Measurements from ENCODE around the gene WWOX. TPM values are rescaled to one million over a fixed set of nuclear protein-coding genes. Genes with fewer than 3 reads are reported as not detected.

Gene WWOX
- total and polyA plus RNA-seq, 7 donors = 7.1 to 46.8 (median 16.1) TPM

DNA sequence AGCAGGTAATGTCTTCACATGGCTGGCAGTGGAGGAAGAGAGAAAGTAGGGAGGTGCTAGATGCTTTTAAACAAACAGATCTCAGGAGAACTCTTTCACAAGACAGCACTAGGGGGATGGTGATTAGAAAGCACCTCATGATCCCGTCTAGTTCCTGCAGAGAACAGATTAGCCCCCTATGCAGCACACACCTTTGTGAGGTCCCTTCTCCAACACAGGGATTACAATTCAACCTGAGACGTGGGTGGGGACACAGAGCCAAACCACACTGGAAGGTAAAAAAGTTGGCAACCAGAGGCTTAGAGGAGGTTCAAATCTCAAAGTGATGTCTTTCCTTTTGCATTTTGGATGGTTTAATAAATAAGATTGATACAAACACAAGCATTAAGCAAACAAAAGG, 394.7 kb downstream of the WWOX start:
- intact Hi-C loops (cut with DNase I) = no loop called here
- Histone ChIP-seq H3K27me3 (no peaks in the 10 kb centered on the region), H3K36me3 (no peaks in the 10 kb centered on the region), H3K4me3 (no peak overlapping the region), H3K4me1 (peaks cover 0 to 5% (median 0%) of the 10 kb centered on the region in 4 donors), H3K27ac (no peak overlapping the region), H3K9me3 (no peaks in the 10 kb centered on the region)
- DNase-seq = no peak
- WGBS, 2 donors = 68 to 90% methylated on average over 2 of the region's 2 CpGs
- TF ChIP-seq POLR2A (IDR thresholded peaks at IDR 0.05) (no peak), EP300 (IDR thresholded peaks at IDR 0.05) (no peak), POLR2AphosphoS5 (IDR thresholded peaks at IDR 0.05) (no peak)
- TF ChIP-seq, protein P1, sequence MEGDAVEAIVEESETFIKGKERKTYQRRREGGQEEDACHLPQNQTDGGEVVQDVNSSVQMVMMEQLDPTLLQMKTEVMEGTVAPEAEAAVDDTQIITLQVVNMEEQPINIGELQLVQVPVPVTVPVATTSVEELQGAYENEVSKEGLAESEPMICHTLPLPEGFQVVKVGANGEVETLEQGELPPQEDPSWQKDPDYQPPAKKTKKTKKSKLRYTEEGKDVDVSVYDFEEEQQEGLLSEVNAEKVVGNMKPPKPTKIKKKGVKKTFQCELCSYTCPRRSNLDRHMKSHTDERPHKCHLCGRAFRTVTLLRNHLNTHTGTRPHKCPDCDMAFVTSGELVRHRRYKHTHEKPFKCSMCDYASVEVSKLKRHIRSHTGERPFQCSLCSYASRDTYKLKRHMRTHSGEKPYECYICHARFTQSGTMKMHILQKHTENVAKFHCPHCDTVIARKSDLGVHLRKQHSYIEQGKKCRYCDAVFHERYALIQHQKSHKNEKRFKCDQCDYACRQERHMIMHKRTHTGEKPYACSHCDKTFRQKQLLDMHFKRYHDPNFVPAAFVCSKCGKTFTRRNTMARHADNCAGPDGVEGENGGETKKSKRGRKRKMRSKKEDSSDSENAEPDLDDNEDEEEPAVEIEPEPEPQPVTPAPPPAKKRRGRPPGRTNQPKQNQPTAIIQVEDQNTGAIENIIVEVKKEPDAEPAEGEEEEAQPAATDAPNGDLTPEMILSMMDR (IDR thresholded peaks at IDR 0.05) = no peak

DNA sequence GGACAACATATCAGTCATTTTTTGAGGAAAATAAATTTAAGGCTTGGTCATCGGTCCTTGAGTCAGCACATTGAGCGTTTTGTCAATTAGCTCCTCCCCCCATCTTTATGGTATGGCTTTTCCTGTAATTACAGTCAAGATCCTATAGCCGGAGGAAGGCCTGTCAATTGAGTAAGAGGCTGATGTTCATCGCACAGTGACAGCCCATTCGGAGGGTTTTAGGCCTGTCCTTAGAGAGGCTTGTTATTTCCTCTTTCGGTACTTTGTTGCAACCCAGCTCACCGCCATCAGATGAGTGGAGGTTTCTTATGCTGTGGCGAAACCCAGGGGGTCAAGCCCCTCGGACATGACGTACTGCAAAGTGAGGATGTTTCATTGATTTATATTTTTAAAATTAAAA, 395.2 kb downstream of the WWOX start:
- no peak for DNase-seq
- TF ChIP-seq, protein P1 (IDR thresholded peaks at IDR 0.05) = no peak
- TF ChIP-seq POLR2A (IDR thresholded peaks at IDR 0.05) (no peak), POLR2AphosphoS5 (IDR thresholded peaks at IDR 0.05) (no peak), EP300 (IDR thresholded peaks at IDR 0.05) (no peak)
- H3K36me3 ChIP-seq = no peaks in the 10 kb centered on the region
- intact Hi-C loops (cut with DNase I) = no loop called here
- WGBS, 2 donors = 91 to 95% methylated on average over 10 of the region's 10 CpGs
- no peaks in the 10 kb centered on the region for H3K4me1 ChIP-seq
- no peak overlapping the region for H3K27ac ChIP-seq
- no peaks in the 10 kb centered on the region for H3K27me3 ChIP-seq
- no peaks in the 10 kb centered on the region for H3K9me3 ChIP-seq
- no peak overlapping the region for H3K4me3 ChIP-seq

DNA sequence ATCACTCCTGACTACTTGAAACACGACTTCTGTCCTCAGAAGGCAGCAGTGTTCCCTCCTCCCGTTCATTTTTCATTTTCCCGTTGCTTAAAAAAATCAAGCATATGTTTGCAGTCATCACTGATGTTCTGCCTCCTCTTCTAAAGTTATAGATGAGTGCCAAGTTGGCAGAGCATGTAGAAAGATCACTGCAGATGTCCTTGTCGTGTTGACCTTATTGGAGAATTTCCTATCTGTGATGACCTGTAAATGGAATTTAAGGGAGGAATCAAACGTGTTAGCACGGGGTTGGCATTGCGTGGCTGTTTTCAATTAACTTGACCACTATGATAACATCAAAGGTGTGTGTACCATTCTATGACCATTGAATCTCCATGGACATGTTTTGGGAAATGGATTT, 396.7 kb downstream of the WWOX start:
- no peak for DNase-seq
- no peaks in the 10 kb centered on the region for H3K27me3 ChIP-seq
- 95 to 97% methylated on average over 7 of the region's 7 CpGs for WGBS, 2 donors
- no peak overlapping the region for H3K4me3 ChIP-seq
- H3K27ac ChIP-seq = no peak overlapping the region
- no peaks in the 10 kb centered on the region for H3K9me3 ChIP-seq
- TF ChIP-seq, protein P1 (IDR thresholded peaks at IDR 0.05) = no peak
- no peak for TF ChIP-seq EP300 (IDR thresholded peaks at IDR 0.05)
- no peak for TF ChIP-seq POLR2AphosphoS5 (IDR thresholded peaks at IDR 0.05)
- TF ChIP-seq POLR2A (IDR thresholded peaks at IDR 0.05) = no peak
- intact Hi-C loops (cut with DNase I) = no loop called here
- no peaks in the 10 kb centered on the region for H3K4me1 ChIP-seq
- no peaks in the 10 kb centered on the region for H3K36me3 ChIP-seq

DNA sequence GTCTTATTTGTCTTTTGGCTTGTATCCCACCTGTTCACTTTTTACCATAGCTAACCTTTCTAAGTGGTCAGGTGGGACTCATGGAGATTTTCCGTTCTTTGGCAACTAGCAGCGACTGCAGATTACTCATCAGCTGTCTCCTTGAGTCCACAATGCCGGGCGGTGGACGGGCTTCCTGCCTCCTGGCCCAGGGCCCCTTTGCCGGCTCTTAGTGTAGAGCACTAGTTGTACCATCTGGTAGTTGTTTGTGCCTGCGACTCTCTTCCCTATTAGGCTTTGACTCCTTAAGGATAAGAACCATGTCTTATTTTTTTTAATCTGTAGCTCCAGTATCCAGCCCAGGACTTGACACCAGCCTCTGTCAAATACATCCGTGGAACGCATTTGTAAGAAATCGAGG, 399.9 kb downstream of the WWOX start:
- Histone ChIP-seq H3K4me1 (peaks cover 0 to 17% (median 14%) of the 10 kb centered on the region in 4 donors), H3K27me3 (no peaks in the 10 kb centered on the region), H3K4me3 (no peak overlapping the region), H3K9me3 (no peaks in the 10 kb centered on the region), H3K27ac (no peak overlapping the region), H3K36me3 (no peaks in the 10 kb centered on the region)
- DNase-seq = no peak
- WGBS, 2 donors = 95% methylated on average over 10 of the region's 10 CpGs
- TF ChIP-seq EP300 (IDR thresholded peaks at IDR 0.05) = no peak
- TF ChIP-seq, protein P1 (IDR thresholded peaks at IDR 0.05) = no peak
- TF ChIP-seq POLR2AphosphoS5 (IDR thresholded peaks at IDR 0.05) = no peak
- no peak for TF ChIP-seq POLR2A (IDR thresholded peaks at IDR 0.05)
- intact Hi-C loops (cut with DNase I) = no loop called here

DNA sequence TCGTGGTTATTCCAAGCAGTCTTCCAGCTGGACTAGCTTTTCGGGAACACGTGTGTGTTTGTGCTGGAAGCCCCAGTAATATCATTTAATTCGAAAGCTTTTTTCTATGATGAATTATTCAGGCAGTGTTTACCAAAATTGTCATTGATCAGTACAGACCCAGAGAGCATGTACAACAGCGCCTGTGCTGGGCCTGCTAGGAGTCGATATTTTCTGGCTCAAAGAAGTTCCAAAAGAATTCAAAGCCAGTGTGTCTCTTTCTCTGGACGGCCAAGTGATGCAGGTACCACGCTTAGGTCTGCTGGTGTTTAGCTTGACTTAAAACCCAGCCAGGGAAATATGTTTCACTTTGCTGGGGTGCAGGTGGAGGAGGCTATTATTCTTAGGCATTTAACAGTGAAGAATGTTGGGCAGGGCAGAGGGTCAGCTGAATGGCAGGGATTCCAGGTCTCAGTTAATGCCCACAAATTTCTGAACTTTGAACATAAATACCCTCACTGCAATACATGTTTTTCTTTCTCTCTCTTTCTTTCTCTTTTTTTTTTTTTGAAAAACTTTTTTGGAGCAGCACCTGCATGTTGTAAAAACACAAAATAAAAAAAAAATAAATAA, 401.3 kb downstream of the WWOX start:
- DNase-seq = no peak
- Histone ChIP-seq H3K4me3 (no peak overlapping the region), H3K27me3 (no peaks in the 10 kb centered on the region), H3K4me1 (peaks cover 0 to 30% (median 26%) of the 10 kb centered on the region in 4 donors), H3K27ac (no peak overlapping the region), H3K36me3 (no peaks in the 10 kb centered on the region), H3K9me3 (no peaks in the 10 kb centered on the region)
- WGBS, 2 donors = 92 to 93% methylated on average over 8 of the region's 8 CpGs
- intact Hi-C loops (cut with DNase I) = loop anchor here (5.0 to 10.0 kb wide), 4 partner anchors 104 to 1967 kb away; no protein-coding TSS in a partner anchor
- no peak for TF ChIP-seq POLR2AphosphoS5 (IDR thresholded peaks at IDR 0.05)
- TF ChIP-seq, protein P1 (IDR thresholded peaks at IDR 0.05) = no peak
- no peak for TF ChIP-seq POLR2A (IDR thresholded peaks at IDR 0.05)
- no peak for TF ChIP-seq EP300 (IDR thresholded peaks at IDR 0.05)
